Gastroesophageal sphincter (tissue), 4 donors: Measurements from ENCODE around the gene MMP25. TPM values are rescaled to one million over a fixed set of nuclear protein-coding genes. Genes with fewer than 3 reads are reported as not detected.
A peak's percentile ranks its signal among the peaks of the same experiment; 100 is the strongest.

Experiments
- ATAC-seq: fragments of 150-250 bp; one replicate; pipeline ENCODE4 v1.9.1; 2016; ENCODE audit warnings: mild to moderate bottlenecking, moderate library complexity
- H3K27ac ChIP-seq, 4 donors: fragments of 200-600 bp; sonication (generic) in 3 of 4; 1 replicate in 3 of 4; 2 replicates in 1 of 4; pipeline ENCODE4 v1.5.1; 2016 to 2019
- H3K27me3 ChIP-seq: fragments of 200-600 bp; sonication (generic); one replicate; pipeline ENCODE4 v1.5.1; 2019
- H3K36me3 ChIP-seq, 2 donors: fragments of 200-600 bp; sonication (generic); one replicate each; pipeline ENCODE4 v1.5.1; 2019; ENCODE audit warnings: control low read depth in 1 of 2
- H3K4me1 ChIP-seq, 3 donors: fragments of 200-600 bp; sonication (generic); 1 replicate in 2 of 3; 2 replicates in 1 of 3; pipeline ENCODE4 v1.5.1; 2016 to 2019; ENCODE audit warnings: control low read depth in 2 of 3
- H3K4me3 ChIP-seq, 2 donors: fragments of 200-600 bp; sonication (generic); one replicate each; pipeline ENCODE4 v1.5.1; 2019; ENCODE audit warnings: mild to moderate bottlenecking in 1 of 2, moderate library complexity in 1 of 2
- H3K9me3 ChIP-seq, 3 donors: fragments of 200-600 bp; sonication (generic); one replicate each; pipeline ENCODE4 v1.5.1; 2017 to 2019; ENCODE audit warnings: control low read depth in 2 of 3
- CTCF ChIP-seq, 4 experiments: fragments of 200-600 bp in 2 of 4; fragments of 450-650 bp in 2 of 4; sonication (generic) in 1 of 4; IDR thresholded peaks; one replicate each; pipeline ENCODE4 v1.5.1; 2017 to 2019; ENCODE audit warnings: antibody characterized with exemption in 4 of 4, mild to moderate bottlenecking in 2 of 4, moderate library complexity in 2 of 4
- EP300 ChIP-seq: sonication (generic); formaldehyde crosslinking; IDR thresholded peaks from one replicate; pipeline ENCODE4 v1.6.1; 2017; ENCODE audit warnings: antibody characterized with exemption, mild to moderate bottlenecking
- POLR2A ChIP-seq, 2 donors: fragments of 450-650 bp; IDR thresholded peaks; one replicate each; pipeline ENCODE4 v1.6.1; 2017; ENCODE audit warnings: antibody characterized with exemption in 2 of 2, mild to moderate bottlenecking in 2 of 2, moderate library complexity in 1 of 2
- POLR2AphosphoS5 ChIP-seq: sonication (generic); formaldehyde crosslinking; IDR thresholded peaks from one replicate; pipeline ENCODE4 v1.6.1; 2017; ENCODE audit warnings: antibody characterized with exemption
- WGBS, 2 donors: methylation state at CpG; one replicate each; pipeline ENCODE4 v1.1.5; 2018; ENCODE audit warnings: low coverage in 1 of 2; 5-methylcytosine and 5-hydroxymethylcytosine counted together
- total RNA-seq, 4 donors: library from RNA; depleted of rRNA; stranded (reverse); fragments of >200 nt; gene quantifications; one replicate each; pipeline ENCODE4 v1.1.0, GENCODE V29; 2016

Gene MMP25
- total RNA-seq, 4 donors from 2014 or later: 1.6 to 2.6 TPM; not detected in 2

- Histone ChIP-seq H3K27ac (no peak overlapping the region), H3K36me3 (peaks cover 0 to 22% of the 10 kb centered on the region in 2 donors), H3K4me1 (peaks cover 0 to 68% (median 36%) of the 10 kb centered on the region in 3 donors), H3K4me3 (no peak overlapping the region), H3K27me3 (peaks cover 27% of the 10 kb centered on the region), H3K9me3 (no peaks in the 10 kb centered on the region)
- 93 to 100% methylated on average over 1 to 3 of the region's 8 CpGs for WGBS, 2 donors
- ATAC-seq: no peak
- TF ChIP-seq POLR2A (IDR thresholded peaks at IDR 0.05) (no peak), POLR2AphosphoS5 (no peak), EP300 (no peak), CTCF (IDR thresholded peaks at IDR 0.05) (no peak)
Observed at GRCh38 chr16:3026003-3026378, 20.4 kb upstream of the MMP25 start.

- 85 to 88% methylated on average over 7 to 8 of the region's 24 CpGs for WGBS, 2 donors
- H3K27ac ChIP-seq: no peak overlapping the region
- H3K4me3 ChIP-seq: no peak overlapping the region
- H3K9me3 ChIP-seq: no peaks in the 10 kb centered on the region
- TF ChIP-seq POLR2AphosphoS5: no peak
- TF ChIP-seq POLR2A (IDR thresholded peaks at IDR 0.05): no peak
- TF ChIP-seq CTCF (IDR thresholded peaks at IDR 0.05): no peak
- TF ChIP-seq EP300: no peak
- peaks cover 34% of the 10 kb centered on the region for H3K27me3 ChIP-seq
- peaks cover 0 to 22% of the 10 kb centered on the region in 2 donors for H3K36me3 ChIP-seq
- H3K4me1 ChIP-seq: peaks cover 0 to 59% (median 31%) of the 10 kb centered on the region in 3 donors
- no peak for ATAC-seq
Observed at GRCh38 chr16:3026609-3027488, 19.5 kb upstream of the MMP25 start.

DNA sequence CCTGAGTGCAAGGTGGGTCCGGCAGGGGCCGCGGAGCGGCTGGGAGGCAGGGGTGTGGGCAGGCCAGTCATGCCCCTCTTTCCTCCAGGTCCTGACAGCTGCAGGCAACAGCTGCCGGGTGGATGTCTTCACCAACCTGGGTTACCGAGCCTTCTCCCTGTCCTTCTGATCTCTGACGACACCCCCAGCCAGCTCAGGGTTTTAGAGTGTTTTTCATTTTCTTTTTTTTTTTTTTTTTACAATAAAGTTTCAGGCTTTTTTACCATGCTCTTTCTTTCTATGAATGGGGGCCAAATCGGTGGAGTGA lies 18.9 kb upstream of the MMP25 start:
- WGBS, 2 donors: 87 to 88% methylated on average over 4 to 5 of the region's 8 CpGs
- no peak for TF ChIP-seq POLR2A (IDR thresholded peaks at IDR 0.05)
- H3K4me1 ChIP-seq: peaks cover 0 to 53% (median 27%) of the 10 kb centered on the region in 3 donors
- no peak for ATAC-seq
- peaks cover 0 to 22% of the 10 kb centered on the region in 2 donors for H3K36me3 ChIP-seq
- no peaks in the 10 kb centered on the region for H3K9me3 ChIP-seq
- no peak overlapping the region for H3K4me3 ChIP-seq
- peaks cover 40% of the 10 kb centered on the region for H3K27me3 ChIP-seq
- no peak overlapping the region for H3K27ac ChIP-seq

DNA sequence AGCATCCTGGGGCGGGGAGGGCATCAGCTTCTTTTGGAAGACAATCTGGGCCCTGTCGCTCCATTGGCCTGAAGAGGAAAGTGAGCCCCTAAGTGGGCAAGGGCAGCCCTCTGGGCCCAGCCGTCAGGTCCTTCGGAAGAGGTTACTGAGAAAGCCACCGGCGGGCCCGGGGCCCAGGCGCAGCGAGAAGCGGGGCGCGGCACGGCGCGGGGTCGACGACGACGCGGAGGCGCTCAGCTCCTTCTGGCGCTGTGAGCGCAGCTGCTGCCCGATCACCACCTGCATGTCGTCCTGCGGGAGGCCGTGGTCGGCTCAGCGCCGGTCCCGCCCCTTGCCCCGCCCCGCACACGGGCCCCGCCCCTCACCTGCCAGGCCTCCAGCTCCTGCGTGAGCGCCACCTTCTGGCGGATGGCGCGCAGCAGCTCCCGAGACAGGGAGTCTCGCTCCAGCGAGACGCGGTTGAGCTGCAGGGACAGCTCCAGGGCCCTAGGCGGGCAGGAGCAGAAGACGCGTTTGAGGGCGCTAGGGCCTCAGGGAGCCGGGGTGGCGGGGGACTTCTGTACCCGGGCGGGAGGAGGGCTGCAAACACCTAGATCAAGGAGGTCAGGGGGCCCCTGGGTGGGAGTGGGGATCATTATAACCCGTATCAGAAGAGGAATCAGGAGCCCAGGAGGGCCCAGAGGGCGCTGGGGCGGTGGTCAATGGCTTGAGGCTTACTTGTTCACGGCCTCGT lies 18.2 kb upstream of the MMP25 start:
- peaks cover 47% of the 10 kb centered on the region for H3K27me3 ChIP-seq
- 20% methylated on average over 1 of the region's 58 CpGs; no CpG with 5 or more reads in 1 of the 2 donors for WGBS, 2 donors
- no peak for TF ChIP-seq POLR2A (IDR thresholded peaks at IDR 0.05)
- TF ChIP-seq CTCF (IDR thresholded peaks at IDR 0.05): peak in 3 of 4 experiments; percentile 40 to 96 (median 66)
- peaks cover 0 to 46% (median 20%) of the 10 kb centered on the region in 3 donors for H3K4me1 ChIP-seq
- H3K27ac ChIP-seq: peak overlapping the region in 1 of 4 donors; percentile 49
- ATAC-seq: peak; percentile 38
- H3K9me3 ChIP-seq: no peaks in the 10 kb centered on the region
- H3K36me3 ChIP-seq: peaks cover 0 to 22% of the 10 kb centered on the region in 2 donors
- no peak overlapping the region for H3K4me3 ChIP-seq

DNA sequence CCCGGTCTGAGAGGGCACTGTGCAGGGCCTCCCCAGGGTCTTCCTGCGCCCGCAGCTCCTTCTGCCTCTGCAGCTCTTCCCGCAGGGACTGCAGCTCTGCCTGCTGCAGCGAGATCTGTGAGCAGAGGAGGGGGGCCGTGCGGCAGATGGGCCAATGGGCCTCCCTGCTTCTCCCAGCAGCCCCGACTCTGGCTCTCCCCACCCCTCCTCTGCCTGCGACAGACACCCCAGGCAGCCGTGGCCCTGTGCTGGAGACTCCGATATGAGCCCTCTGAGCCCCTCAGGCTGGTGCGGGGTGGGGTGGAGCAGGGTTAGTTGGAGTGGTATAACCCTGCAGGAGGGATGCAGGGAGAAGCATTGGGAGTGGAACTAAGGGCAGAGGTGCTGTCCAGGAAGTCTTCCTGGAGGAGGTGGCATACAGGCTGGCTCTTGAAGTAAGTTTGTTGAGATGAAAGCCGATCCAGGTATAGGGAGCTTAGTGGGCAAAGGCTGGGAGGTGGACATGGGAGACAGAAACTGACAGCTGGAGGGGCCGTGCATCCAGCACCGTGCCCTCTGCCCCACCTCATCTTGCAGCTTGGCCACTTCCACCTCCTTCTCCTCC lies 17.5 kb upstream of the MMP25 start:
- Histone ChIP-seq H3K4me3 (no peak overlapping the region), H3K9me3 (no peaks in the 10 kb centered on the region), H3K4me1 (peaks cover 0 to 39% (median 15%) of the 10 kb centered on the region in 3 donors), H3K27me3 (peaks cover 53% of the 10 kb centered on the region), H3K27ac (no peak overlapping the region), H3K36me3 (peaks cover 0 to 22% of the 10 kb centered on the region in 2 donors)
- ATAC-seq: no peak
- 33 to 42% methylated on average over 2 to 3 of the region's 15 CpGs for WGBS, 2 donors
- TF ChIP-seq EP300 (no peak), POLR2AphosphoS5 (no peak), POLR2A (IDR thresholded peaks at IDR 0.05) (no peak), CTCF (IDR thresholded peaks at IDR 0.05) (no peak)
